ENCODE results near the gene DCHS1. TPM values are rescaled to one million over a fixed set of nuclear protein-coding genes. Genes with fewer than 3 reads are reported as not detected.

The DCHS1 gene
- total and polyA plus RNA-seq, 9 of the 15 experiments (the other 6 are each of a cell fraction or from before 2014, with no cell fraction given): 0.04 to 0.49 (median 0.14) TPM; not detected in 2

DNA sequence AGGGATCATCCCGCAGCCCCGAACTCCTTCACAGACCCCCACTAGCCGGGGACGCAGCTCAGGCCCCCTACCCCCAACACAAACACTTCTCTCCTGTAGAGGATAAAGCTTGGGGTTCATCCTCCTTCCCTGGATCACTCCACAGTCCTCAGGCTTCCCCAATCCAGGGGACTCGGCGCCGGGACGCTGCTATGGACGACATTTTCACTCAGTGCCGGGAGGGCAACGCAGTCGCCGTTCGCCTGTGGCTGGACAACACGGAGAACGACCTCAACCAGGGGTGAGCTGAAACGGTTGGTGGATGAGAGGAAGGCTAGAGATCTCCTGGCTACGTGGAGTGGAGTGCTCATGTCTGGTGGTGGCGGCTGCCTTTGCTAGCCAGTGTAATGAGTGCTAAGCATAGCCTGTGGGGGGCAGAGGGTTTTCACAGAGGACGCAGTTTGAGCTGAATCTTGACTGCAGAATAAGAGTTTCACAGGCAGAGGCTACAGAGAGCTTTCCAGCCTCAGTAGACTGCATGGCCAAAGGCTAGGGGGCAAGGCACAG lies 51.5 kb downstream of the DCHS1 start (continued):
- TF ChIP-seq, protein P1, sequence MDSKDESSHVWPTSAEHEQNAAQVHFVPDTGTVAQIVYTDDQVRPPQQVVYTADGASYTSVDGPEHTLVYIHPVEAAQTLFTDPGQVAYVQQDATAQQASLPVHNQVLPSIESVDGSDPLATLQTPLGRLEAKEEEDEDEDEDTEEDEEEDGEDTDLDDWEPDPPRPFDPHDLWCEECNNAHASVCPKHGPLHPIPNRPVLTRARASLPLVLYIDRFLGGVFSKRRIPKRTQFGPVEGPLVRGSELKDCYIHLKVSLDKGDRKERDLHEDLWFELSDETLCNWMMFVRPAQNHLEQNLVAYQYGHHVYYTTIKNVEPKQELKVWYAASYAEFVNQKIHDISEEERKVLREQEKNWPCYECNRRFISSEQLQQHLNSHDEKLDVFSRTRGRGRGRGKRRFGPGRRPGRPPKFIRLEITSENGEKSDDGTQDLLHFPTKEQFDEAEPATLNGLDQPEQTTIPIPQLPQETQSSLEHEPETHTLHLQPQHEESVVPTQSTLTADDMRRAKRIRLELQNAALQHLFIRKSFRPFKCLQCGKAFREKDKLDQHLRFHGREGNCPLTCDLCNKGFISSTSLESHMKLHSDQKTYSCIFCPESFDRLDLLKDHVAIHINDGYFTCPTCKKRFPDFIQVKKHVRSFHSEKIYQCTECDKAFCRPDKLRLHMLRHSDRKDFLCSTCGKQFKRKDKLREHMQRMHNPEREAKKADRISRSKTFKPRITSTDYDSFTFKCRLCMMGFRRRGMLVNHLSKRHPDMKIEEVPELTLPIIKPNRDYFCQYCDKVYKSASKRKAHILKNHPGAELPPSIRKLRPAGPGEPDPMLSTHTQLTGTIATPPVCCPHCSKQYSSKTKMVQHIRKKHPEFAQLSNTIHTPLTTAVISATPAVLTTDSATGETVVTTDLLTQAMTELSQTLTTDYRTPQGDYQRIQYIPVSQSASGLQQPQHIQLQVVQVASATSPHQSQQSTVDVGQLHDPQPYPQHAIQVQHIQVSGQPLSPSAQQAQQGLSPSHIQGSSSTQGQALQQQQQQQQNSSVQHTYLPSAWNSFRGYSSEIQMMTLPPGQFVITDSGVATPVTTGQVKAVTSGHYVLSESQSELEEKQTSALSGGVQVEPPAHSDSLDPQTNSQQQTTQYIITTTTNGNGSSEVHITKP (IDR thresholded peaks at IDR 0.05; ENCODE audit: partially characterized antibody): peak; percentile 33
- TF ChIP-seq, protein P2, sequence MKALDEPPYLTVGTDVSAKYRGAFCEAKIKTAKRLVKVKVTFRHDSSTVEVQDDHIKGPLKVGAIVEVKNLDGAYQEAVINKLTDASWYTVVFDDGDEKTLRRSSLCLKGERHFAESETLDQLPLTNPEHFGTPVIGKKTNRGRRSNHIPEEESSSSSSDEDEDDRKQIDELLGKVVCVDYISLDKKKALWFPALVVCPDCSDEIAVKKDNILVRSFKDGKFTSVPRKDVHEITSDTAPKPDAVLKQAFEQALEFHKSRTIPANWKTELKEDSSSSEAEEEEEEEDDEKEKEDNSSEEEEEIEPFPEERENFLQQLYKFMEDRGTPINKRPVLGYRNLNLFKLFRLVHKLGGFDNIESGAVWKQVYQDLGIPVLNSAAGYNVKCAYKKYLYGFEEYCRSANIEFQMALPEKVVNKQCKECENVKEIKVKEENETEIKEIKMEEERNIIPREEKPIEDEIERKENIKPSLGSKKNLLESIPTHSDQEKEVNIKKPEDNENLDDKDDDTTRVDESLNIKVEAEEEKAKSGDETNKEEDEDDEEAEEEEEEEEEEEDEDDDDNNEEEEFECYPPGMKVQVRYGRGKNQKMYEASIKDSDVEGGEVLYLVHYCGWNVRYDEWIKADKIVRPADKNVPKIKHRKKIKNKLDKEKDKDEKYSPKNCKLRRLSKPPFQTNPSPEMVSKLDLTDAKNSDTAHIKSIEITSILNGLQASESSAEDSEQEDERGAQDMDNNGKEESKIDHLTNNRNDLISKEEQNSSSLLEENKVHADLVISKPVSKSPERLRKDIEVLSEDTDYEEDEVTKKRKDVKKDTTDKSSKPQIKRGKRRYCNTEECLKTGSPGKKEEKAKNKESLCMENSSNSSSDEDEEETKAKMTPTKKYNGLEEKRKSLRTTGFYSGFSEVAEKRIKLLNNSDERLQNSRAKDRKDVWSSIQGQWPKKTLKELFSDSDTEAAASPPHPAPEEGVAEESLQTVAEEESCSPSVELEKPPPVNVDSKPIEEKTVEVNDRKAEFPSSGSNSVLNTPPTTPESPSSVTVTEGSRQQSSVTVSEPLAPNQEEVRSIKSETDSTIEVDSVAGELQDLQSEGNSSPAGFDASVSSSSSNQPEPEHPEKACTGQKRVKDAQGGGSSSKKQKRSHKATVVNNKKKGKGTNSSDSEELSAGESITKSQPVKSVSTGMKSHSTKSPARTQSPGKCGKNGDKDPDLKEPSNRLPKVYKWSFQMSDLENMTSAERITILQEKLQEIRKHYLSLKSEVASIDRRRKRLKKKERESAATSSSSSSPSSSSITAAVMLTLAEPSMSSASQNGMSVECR (CRISPR knock-in tag; IDR thresholded peaks at IDR 0.05): 0 out of 2 replicates have a peak, but pooled peaks have one; percentile 45
- TF ChIP-seq, protein P3, sequence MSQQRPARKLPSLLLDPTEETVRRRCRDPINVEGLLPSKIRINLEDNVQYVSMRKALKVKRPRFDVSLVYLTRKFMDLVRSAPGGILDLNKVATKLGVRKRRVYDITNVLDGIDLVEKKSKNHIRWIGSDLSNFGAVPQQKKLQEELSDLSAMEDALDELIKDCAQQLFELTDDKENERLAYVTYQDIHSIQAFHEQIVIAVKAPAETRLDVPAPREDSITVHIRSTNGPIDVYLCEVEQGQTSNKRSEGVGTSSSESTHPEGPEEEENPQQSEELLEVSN (IDR thresholded peaks at IDR 0.05; ENCODE audit: borderline replicate concordance in 1 of 2, extremely low read depth in 1 of 2, insufficient read depth in 1 of 2, insufficient read length in 1 of 2, low read depth in 1 of 2, low read length in 1 of 2, poor library complexity in 1 of 2, severe bottlenecking in 1 of 2): no peak
- TF ChIP-seq, protein P4, sequence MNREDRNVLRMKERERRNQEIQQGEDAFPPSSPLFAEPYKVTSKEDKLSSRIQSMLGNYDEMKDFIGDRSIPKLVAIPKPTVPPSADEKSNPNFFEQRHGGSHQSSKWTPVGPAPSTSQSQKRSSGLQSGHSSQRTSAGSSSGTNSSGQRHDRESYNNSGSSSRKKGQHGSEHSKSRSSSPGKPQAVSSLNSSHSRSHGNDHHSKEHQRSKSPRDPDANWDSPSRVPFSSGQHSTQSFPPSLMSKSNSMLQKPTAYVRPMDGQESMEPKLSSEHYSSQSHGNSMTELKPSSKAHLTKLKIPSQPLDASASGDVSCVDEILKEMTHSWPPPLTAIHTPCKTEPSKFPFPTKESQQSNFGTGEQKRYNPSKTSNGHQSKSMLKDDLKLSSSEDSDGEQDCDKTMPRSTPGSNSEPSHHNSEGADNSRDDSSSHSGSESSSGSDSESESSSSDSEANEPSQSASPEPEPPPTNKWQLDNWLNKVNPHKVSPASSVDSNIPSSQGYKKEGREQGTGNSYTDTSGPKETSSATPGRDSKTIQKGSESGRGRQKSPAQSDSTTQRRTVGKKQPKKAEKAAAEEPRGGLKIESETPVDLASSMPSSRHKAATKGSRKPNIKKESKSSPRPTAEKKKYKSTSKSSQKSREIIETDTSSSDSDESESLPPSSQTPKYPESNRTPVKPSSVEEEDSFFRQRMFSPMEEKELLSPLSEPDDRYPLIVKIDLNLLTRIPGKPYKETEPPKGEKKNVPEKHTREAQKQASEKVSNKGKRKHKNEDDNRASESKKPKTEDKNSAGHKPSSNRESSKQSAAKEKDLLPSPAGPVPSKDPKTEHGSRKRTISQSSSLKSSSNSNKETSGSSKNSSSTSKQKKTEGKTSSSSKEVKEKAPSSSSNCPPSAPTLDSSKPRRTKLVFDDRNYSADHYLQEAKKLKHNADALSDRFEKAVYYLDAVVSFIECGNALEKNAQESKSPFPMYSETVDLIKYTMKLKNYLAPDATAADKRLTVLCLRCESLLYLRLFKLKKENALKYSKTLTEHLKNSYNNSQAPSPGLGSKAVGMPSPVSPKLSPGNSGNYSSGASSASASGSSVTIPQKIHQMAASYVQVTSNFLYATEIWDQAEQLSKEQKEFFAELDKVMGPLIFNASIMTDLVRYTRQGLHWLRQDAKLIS (CRISPR knock-in tag; IDR thresholded peaks at IDR 0.05): no peak
- TF ChIP-seq CBX1 (IDR thresholded peaks at IDR 0.05; ENCODE audit: low read depth) (no peak), FUS (optimal IDR thresholded peaks at IDR 0.05; ENCODE audit: low read depth, low read length) (no peak), TAF1 (IDR thresholded peaks at IDR 0.05; ENCODE audit: control insufficient read depth, extremely low read depth, insufficient read depth, low read length, severe bottlenecking) (peak; percentile 49)
- TF ChIP-seq, protein P5, sequence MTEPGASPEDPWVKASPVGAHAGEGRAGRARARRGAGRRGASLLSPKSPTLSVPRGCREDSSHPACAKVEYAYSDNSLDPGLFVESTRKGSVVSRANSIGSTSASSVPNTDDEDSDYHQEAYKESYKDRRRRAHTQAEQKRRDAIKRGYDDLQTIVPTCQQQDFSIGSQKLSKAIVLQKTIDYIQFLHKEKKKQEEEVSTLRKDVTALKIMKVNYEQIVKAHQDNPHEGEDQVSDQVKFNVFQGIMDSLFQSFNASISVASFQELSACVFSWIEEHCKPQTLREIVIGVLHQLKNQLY (CRISPR knock-in tag; conservative IDR thresholded peaks at IDR 0.05): no peak
- TF ChIP-seq, protein P6, sequence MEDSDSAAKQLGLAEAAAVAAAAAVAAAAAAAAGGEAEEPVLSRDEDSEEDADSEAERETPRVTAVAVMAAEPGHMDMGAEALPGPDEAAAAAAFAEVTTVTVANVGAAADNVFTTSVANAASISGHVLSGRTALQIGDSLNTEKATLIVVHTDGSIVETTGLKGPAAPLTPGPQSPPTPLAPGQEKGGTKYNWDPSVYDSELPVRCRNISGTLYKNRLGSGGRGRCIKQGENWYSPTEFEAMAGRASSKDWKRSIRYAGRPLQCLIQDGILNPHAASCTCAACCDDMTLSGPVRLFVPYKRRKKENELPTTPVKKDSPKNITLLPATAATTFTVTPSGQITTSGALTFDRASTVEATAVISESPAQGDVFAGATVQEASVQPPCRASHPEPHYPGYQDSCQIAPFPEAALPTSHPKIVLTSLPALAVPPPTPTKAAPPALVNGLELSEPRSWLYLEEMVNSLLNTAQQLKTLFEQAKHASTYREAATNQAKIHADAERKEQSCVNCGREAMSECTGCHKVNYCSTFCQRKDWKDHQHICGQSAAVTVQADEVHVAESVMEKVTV (CRISPR knock-in tag; IDR thresholded peaks at IDR 0.05): 0 out of 2 replicates have a peak, but pooled peaks have one; percentile 35

All from K562 (cell line).